HepG2 (cell line): ENCODE measurements around the gene NUP133. TPM values are rescaled to one million over a fixed set of nuclear protein-coding genes. Genes with fewer than 3 reads are reported as not detected.

ENCODE experiments used
- ATF6 ChIP-seq: sonication (generic); formaldehyde crosslinking; conservative IDR thresholded peaks from 2 replicates; pipeline ENCODE4 v1.4.0; 2020; ENCODE audit warnings: missing genetic modification reagents
- CAMTA2 ChIP-seq: sonication (generic); formaldehyde crosslinking; IDR thresholded peaks from 2 replicates; pipeline ENCODE4 v1.4.0; 2020; ENCODE audit warnings: mild to moderate bottlenecking, missing genetic modification reagents, borderline replicate concordance
- CEBPB ChIP-seq: IDR thresholded peaks from 2 replicates; pipeline ENCODE4 v1.6.1; 2011; ENCODE audit warnings: low read depth, low read length, improper control_type of control experiment, borderline replicate concordance
- E2F1 ChIP-seq: sonication (generic); formaldehyde crosslinking; IDR thresholded peaks from 2 replicates; pipeline ENCODE4 v1.5.0; 2020; ENCODE audit warnings: missing genetic modification reagents
- FOXM1 ChIP-seq: sonication (generic); formaldehyde crosslinking; IDR thresholded peaks from 2 replicates; pipeline ENCODE4 v1.5.0; 2020; ENCODE audit warnings: missing genetic modification reagents
- HNRNPH1 ChIP-seq: fragments of 200-400 bp; formaldehyde crosslinking; optimal IDR thresholded peaks from 2 replicates; pipeline ENCODE3; 2017; ENCODE audit warnings: mild to moderate bottlenecking, low read depth, low read length
- KLF9 ChIP-seq: IDR thresholded peaks from 2 replicates; pipeline ENCODE4 v1.6.1; 2016; ENCODE audit warnings: low read depth
- MTA3 ChIP-seq: sonication (generic); formaldehyde crosslinking; IDR thresholded peaks from 2 replicates; pipeline ENCODE4 v1.4.0; 2020; ENCODE audit warnings: missing genetic modification reagents
- MXI1 ChIP-seq: IDR thresholded peaks from 3 replicates; pipeline ENCODE4 v1.6.1; 2012; ENCODE audit warnings: low read depth, low read length, inconsistent platforms, borderline replicate concordance
- NFYC ChIP-seq: IDR thresholded peaks from 2 replicates; pipeline ENCODE4 v1.6.1; 2016; ENCODE audit warnings: missing genetic modification reagents, missing compliant biosample characterization
- NR0B2 ChIP-seq: sonication (generic); formaldehyde crosslinking; IDR thresholded peaks from 2 replicates; pipeline ENCODE4 v1.4.0; 2020; ENCODE audit warnings: mild to moderate bottlenecking, missing genetic modification reagents
- PRPF4 ChIP-seq: fragments of 200-400 bp; formaldehyde crosslinking; IDR thresholded peaks from 2 replicates; pipeline ENCODE4 v1.6.1; 2016; ENCODE audit warnings: low read length, low read depth; ENCODE audit not compliant: poor library complexity, severe bottlenecking
- REPIN1 ChIP-seq: sonication (generic); formaldehyde crosslinking; IDR thresholded peaks from 2 replicates; pipeline ENCODE4 v1.8.0; 2022; ENCODE audit warnings: missing genetic modification reagents, low read depth, mild to moderate bottlenecking, borderline replicate concordance
- REST ChIP-seq, 2 experiments: IDR thresholded peaks; 2 replicates each; pipeline ENCODE4 v1.6.1; 2011 to 2012; ENCODE audit warnings: low read length in 2 of 2, borderline replicate concordance in 1 of 2, low read depth in 1 of 2, mild to moderate bottlenecking in 1 of 2, moderate library complexity in 1 of 2
- SKIL ChIP-seq: sonication (generic); formaldehyde crosslinking; IDR thresholded peaks from 2 replicates; pipeline ENCODE4 v1.8.0; 2022; ENCODE audit warnings: missing genetic modification reagents, mild to moderate bottlenecking, moderate library complexity, borderline replicate concordance
- TAF15 ChIP-seq: fragments of 200-400 bp; formaldehyde crosslinking; IDR thresholded peaks from one replicate; pipeline ENCODE4 v1.6.1; 2018; ENCODE audit warnings: mild to moderate bottlenecking, low read depth, low read length; ENCODE audit not compliant: poor library complexity, severe bottlenecking
- ZBTB25 ChIP-seq: IDR thresholded peaks from 2 replicates; pipeline ENCODE4 v1.6.1; 2018; ENCODE audit warnings: missing genetic modification reagents
- ZNF143 ChIP-seq: sonication (generic); formaldehyde crosslinking; IDR thresholded peaks from 2 replicates; pipeline ENCODE4 v1.4.0; 2020; ENCODE audit warnings: missing genetic modification reagents
- ZNF547 ChIP-seq: sonication (generic); formaldehyde crosslinking; IDR thresholded peaks from 2 replicates; pipeline ENCODE4 v1.5.1; 2020; ENCODE audit warnings: mild to moderate bottlenecking, missing genetic modification reagents
- polyA plus RNA-seq, 8 experiments: library from polyadenylated mRNA; depleted of rRNA in 3 of 8; stranded (reverse) in 7 of 8; unstranded in 1 of 8; fragments of >200 nt; fragmentation: Illumina TruSeq in 4 of 8; extraction: Trizol in 4 of 8; gene quantifications; 2 replicates each; pipeline versions ENCODE4 v1.2.1 to v1.2.3, GENCODE V29; 2011 to 2016; ENCODE audit warnings: low read depth in 4 of 8, missing spikeins in 1 of 8, mixed read lengths in 1 of 8; ENCODE audit not compliant: insufficient read depth in 1 of 8
- total RNA-seq, 5 experiments: library from RNA; depleted of rRNA; stranded (reverse); fragments of >200 nt; fragmentation: Illumina TruSeq; extraction: Trizol; gene quantifications; 2 replicates each; pipeline ENCODE4 v1.2.3, GENCODE V29; 2016; ENCODE audit warnings: low read depth in 1 of 5

NUP133 gene
- total and polyA plus RNA-seq, 2 of the 13 experiments (the other 11 are each of a cell fraction or from before 2014, with no cell fraction given) = 17.7 to 45.6 TPM

GRCh38 chr1:229509576-229509975 lies 1.4 kb upstream of the NUP133 start (continued):
- no peak for TF ChIP-seq ATF6 (CRISPR knock-in tag)
- no peak for TF ChIP-seq NFYC (CRISPR knock-in tag)
- no peak for TF ChIP-seq TAF15
- no peak for TF ChIP-seq PRPF4
- TF ChIP-seq ZNF143 (CRISPR knock-in tag) = no peak
- TF ChIP-seq ZBTB25 (CRISPR knock-in tag) = no peak
- peak; percentile 87 for TF ChIP-seq CEBPB
- no peak for TF ChIP-seq MTA3 (CRISPR knock-in tag)
- TF ChIP-seq E2F1 (CRISPR knock-in tag) = no peak
- peak; percentile 36; the same call in 1 of the 2 replicates for TF ChIP-seq SKIL (CRISPR knock-in tag)
- no peak for TF ChIP-seq HNRNPH1
- TF ChIP-seq ZNF547 = 0 out of 2 replicates have a peak, but pooled peaks have one; percentile 19
- TF ChIP-seq REPIN1 = no peak
- no peak for TF ChIP-seq KLF9 (CRISPR knock-in tag)
- no peak for TF ChIP-seq CAMTA2 (CRISPR knock-in tag)
- TF ChIP-seq NR0B2 (CRISPR knock-in tag) = no peak
- no peak for TF ChIP-seq REST (IDR thresholded peaks at IDR 0.05; ENCODE audit: borderline replicate concordance in 1 of 2, low read depth in 1 of 2, low read length in 2 of 2)
- no peak for TF ChIP-seq FOXM1
- TF ChIP-seq MXI1 = peak; percentile 97; the same call in 2 of the 3 replicates
